Lower leg skin (tissue), 4 donors: ENCODE data around the gene MUC6. TPM values are rescaled to one million over a fixed set of nuclear protein-coding genes. Genes with fewer than 3 reads are reported as not detected.

Source experiments
- DNase-seq, 2 donors: peaks; one replicate each; pipeline ENCODE4 v3.0.0-alpha.2; 2019; ENCODE audit warnings: low spot score in 2 of 2
- H3K4me3 ChIP-seq: fragments of 200-600 bp; sonication (generic); 2 replicates; pipeline ENCODE4 v1.5.1; 2017; ENCODE audit warnings: mild to moderate bottlenecking, low read depth; ENCODE audit not compliant: poor library complexity, severe bottlenecking
- POLR2A ChIP-seq, 2 donors: fragments of 450-650 bp; IDR thresholded peaks; one replicate each; pipeline ENCODE4 v1.6.1; 2016 to 2017; ENCODE audit warnings: antibody characterized with exemption in 2 of 2, mild to moderate bottlenecking in 1 of 2, moderate library complexity in 1 of 2
- WGBS, 2 donors: methylation state at CpG; one replicate each; pipeline ENCODE4 v1.1.5; 2018; 5-methylcytosine and 5-hydroxymethylcytosine counted together
- intact Hi-C: fragments of 100-400 bp; cut with DNase I; formaldehyde crosslinking; loops from one replicate; pipeline ENCODE4 v1.15.0; 2023; ENCODE audit warnings: low total_unique reads
- total RNA-seq, 4 donors: library from RNA; depleted of rRNA; stranded (reverse); fragments of >200 nt; gene quantifications; one replicate each; pipeline ENCODE4 v1.1.0, GENCODE V29; 2016
- TF ChIP-seq, protein P1 (sequence below), 3 donors: fragments of 450-650 bp; IDR thresholded peaks; one replicate each; pipeline ENCODE4 v1.5.1; 2016; ENCODE audit warnings: antibody characterized with exemption in 3 of 3, mild to moderate bottlenecking in 3 of 3, moderate library complexity in 2 of 3

The MUC6 gene
- total RNA-seq, 4 donors from 2014 or later: not detected

DNA sequence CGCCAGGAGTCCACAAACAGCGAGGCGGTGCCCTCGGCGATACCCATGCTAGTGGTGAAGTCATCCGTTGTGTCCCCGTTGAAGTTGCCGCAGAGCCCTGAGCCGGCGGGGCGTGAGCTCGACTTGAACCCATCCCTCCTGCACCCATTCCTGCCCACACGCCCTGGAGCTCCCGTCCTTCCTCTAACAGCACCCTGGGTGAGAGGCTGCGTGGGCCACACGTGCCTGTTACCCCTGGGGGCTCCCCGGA, 8.3 kb downstream of the MUC6 start:
- DNase-seq: no peak
- TF ChIP-seq, protein P1, sequence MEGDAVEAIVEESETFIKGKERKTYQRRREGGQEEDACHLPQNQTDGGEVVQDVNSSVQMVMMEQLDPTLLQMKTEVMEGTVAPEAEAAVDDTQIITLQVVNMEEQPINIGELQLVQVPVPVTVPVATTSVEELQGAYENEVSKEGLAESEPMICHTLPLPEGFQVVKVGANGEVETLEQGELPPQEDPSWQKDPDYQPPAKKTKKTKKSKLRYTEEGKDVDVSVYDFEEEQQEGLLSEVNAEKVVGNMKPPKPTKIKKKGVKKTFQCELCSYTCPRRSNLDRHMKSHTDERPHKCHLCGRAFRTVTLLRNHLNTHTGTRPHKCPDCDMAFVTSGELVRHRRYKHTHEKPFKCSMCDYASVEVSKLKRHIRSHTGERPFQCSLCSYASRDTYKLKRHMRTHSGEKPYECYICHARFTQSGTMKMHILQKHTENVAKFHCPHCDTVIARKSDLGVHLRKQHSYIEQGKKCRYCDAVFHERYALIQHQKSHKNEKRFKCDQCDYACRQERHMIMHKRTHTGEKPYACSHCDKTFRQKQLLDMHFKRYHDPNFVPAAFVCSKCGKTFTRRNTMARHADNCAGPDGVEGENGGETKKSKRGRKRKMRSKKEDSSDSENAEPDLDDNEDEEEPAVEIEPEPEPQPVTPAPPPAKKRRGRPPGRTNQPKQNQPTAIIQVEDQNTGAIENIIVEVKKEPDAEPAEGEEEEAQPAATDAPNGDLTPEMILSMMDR (IDR thresholded peaks at IDR 0.05): no peak
- TF ChIP-seq POLR2A (IDR thresholded peaks at IDR 0.05): no peak
- no peak overlapping the region for H3K4me3 ChIP-seq
- intact Hi-C loops: no loop called here
- 67 to 77% methylated on average over 7 to 17 of the region's 17 CpGs for WGBS, 2 donors

DNA sequence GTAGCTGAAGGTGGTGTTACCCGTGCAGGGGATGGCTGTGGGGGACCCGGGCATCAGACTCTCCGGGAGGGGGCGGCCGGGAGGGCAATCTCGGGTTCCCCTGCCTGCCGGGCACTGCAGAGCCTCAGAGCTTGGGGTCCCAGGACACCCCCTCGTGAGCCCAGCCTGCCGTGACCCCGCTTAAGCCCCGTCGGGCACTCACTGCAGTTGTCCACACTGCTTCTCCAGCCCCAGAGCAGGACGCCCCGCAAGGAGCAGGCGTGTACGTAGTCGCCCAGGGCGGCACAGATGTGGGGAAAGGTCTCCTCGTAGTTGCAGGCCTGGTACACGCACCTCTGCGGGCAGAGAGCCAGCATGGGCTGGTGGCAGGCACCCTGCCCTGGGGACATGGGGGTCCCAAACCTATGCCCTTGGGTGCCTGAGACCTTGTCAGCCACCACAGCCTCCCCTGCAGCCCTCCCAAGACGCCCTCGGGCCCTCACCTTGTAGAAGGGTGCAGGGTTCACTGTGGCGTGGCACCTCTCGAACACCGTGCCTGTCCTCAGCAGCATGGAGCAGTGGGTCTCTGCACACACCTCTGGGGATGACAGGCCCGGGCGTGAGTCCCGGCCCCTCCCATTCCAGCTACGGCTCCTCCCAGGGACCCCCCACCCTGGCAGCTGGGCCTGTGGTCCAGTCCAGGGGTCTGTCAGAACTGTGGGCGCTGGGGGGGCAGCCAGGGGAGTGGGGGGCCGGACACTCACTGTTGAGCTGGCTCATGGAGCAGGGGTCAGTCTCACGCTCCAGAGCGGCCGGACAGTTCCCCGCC, 8.8 kb downstream of the MUC6 start:
- no peak overlapping the region for H3K4me3 ChIP-seq
- intact Hi-C loops: no loop called here
- TF ChIP-seq, protein P1 (IDR thresholded peaks at IDR 0.05): no peak
- TF ChIP-seq POLR2A (IDR thresholded peaks at IDR 0.05): no peak
- WGBS, 2 donors: 66 to 73% methylated on average over 22 to 31 of the region's 36 CpGs
- no peak for DNase-seq

DNA sequence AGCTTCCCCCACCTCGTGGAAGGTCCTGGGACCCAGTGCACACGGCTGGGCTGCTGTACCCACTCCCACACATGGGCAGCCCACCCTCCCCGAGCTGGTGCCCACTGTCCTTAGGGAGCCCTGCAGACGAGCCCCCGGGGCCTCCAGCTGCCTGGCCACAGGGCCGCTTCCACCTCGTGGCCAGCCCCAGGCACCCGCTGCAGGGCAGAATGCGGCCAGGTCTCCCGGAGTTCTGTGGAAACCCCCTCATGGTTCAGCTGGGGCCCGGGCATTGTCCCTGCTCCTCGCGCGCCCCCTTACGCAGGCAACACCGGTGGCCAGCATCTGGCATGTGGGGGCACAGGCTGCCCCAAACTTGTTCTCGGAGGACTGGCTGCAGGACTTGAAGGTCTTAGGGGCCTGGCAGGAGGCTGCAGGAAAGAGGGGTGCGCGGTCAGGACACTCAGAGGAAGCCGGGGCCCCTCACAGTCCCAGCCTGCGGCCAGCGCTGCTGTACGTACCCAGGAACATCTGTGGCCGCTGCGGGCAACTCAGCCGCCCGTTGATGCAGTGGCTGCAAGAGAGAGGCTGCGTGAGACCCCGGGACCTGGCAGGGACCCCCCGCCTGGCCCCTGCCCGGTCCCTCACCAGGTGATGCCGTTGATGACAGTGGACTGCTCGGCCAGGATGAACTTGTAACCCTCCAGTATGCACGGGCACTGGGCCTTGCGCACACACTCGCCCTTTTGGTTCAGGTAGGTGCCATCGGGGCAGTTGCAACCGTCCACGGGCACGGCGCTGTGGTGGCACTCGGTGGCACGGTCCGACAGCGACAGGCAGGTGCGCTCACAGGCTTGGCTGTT, 9.7 kb downstream of the MUC6 start:
- intact Hi-C loops: no loop called here
- TF ChIP-seq POLR2A (IDR thresholded peaks at IDR 0.05): no peak
- TF ChIP-seq, protein P1 (IDR thresholded peaks at IDR 0.05): no peak

DNA sequence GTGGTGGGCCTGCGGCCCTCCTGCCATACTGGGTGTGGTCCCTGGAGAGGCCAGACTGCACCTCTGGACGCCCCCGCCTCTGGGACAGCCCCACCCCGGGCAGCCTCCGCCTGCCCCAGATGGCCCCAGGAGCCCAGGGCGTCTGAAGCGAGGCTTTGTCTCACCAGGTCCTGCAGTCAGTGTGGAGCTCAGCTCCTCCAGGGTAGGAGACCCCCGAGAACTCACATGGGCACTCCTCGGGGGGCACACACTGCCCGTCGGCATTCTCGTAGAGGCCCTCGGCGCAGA, 10.4 kb downstream of the MUC6 start:
- 58 to 81% methylated on average over 9 to 11 of the region's 14 CpGs for WGBS, 2 donors
- no peak for DNase-seq
- intact Hi-C loops: no loop called here
- no peak for TF ChIP-seq POLR2A (IDR thresholded peaks at IDR 0.05)
- TF ChIP-seq, protein P1 (IDR thresholded peaks at IDR 0.05): no peak
- H3K4me3 ChIP-seq: no peak overlapping the region

More for the DNA sequence above, 9.7 kb downstream of the MUC6 start:
- no peak overlapping the region for H3K4me3 ChIP-seq
- 75 to 86% methylated on average over 20 to 32 of the region's 46 CpGs for WGBS, 2 donors
- DNase-seq: no peak

DNA sequence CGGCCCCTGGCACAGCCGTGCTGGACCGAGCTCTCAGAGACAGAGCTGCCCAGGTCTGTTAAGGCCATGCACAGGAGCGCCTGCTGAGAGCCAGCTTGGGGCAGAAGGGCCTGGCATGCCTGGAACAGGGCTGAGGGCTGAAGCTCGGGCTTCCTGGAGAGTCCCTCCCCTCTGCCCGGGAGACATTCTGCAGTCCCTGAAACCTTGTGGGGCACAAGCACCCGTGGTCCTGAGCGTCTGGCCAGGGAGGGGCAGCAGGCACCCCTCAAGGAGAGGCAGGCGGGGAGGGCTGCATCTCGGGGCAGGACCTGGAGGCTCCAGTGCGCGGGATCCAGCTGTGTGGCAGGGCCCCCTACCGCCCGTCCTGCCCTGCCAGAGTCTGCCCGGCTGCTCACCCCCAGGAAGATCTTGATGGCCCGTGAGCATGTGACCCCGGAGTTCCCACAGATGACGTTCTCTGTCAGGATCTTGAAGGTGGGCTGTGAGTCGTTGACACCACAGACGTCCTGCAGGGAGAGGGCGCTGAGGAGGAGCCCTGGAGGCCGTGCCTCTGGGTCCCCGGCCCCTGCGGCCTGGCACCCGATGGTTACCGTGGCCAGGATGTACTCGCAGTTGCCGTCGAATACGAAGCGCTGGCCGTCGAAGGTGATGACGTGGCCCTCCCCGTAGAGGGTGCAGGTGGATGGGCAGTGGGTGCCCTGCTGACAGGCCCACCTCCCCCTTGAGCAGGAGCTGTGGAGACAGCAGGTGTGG, 10.9 kb downstream of the MUC6 start:
- no peak for DNase-seq
- intact Hi-C loops: no loop called here
- TF ChIP-seq, protein P1 (IDR thresholded peaks at IDR 0.05): no peak
- TF ChIP-seq POLR2A (IDR thresholded peaks at IDR 0.05): no peak
- H3K4me3 ChIP-seq: no peak overlapping the region
- 63 to 66% methylated on average over 28 to 33 of the region's 35 CpGs for WGBS, 2 donors
